SHP77 (cell line): ENCODE results near the gene CHIC2.
"Not testable (repeated sequence)": the region's sequence is repeated elsewhere in the genome, so short reads cannot be mapped to it uniquely, and the experiment has no call there.

Experiments used
- DNase-seq, 2 experiments: peaks; one replicate each; lab custom pipeline; 2025; lab: John Stamatoyannopoulos, UW

The CHIC2 gene

DNA sequence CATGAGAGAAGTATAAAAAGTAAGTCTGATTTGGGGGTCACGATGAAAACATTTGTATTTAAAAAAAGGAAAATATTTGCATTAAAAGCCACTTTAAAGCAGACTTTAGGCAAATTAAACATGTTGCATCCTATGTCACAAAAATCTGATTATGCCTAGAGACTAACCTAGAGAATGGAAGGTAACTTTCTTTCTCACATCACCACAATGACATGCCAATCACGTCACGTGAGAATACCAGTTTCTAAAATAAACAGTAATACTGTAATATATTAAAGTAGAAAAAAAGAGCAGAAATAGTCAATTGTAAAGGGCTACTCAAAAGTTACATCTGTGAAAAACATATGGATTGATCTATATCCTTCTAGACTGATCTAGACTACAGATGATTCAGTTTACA lies 3.3 kb downstream of the CHIC2 start:
- DNase-seq = no peak

GRCh38 chr4:54060116-54060515 lies 4.3 kb downstream of the CHIC2 start:
- DNase-seq = no peak

DNA sequence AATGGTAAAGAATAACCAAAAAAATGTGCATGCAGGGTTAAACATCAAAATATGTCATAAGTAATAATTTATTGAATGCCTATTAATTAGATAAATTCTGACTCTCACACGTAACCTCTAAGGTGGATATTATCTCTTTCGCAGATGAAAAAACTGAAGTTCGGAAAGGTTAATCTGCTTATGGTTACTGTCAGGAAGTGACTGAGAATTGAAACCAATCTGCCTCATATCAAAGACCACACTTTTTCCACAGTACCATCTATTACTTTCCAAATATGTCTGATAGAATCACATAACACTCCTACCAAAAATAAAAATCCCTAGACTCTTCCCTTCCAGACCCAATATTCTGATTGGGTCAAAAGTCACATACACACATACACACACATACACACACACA lies 6.2 kb downstream of the CHIC2 start:
- DNase-seq = no peak

- no peak for DNase-seq
Measured at GRCh38 chr4:54056360-54056759, 8.0 kb downstream of the CHIC2 start.

DNA sequence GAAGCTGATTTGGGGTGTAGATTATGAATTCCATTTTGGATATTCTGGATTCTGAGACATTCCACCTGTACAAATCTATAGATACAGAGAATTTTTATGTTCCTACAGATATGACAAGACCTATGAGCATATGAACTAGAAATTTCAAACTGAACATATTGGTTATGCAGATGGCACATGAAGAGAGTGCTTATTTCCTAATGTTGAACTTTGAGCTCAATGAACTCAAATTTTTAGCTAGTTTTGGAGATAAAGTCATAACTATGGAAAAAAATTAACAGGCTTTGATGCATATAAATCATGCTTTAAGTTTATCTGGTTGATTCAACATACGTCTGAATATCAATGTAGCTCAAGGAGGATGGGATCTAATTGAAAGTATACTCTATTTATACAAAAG lies 8.9 kb downstream of the CHIC2 start:
- DNase-seq = no peak

DNA sequence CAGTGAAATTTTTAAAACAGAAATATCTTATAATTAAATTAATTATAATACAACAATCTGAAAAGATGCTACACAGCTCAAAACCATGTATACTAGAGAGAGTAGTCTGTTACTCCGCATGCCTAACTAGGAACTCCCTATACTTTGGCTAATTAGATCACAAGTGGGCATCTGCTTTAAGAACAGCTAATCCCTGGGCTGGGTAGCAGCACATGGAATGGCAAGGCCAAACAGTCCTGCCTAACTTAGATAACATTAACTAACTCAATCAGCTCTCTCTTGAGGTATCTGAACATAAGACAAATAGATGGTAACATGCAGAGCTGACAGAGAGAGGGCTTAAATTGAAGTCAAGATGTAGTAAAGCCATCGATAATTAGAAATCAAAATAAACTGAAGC lies 9.9 kb downstream of the CHIC2 start:
- DNase-seq = no peak

GRCh38 chr4:54053322-54053721 lies 11.1 kb downstream of the CHIC2 start:
- not testable (repeated sequence) for DNase-seq

DNA sequence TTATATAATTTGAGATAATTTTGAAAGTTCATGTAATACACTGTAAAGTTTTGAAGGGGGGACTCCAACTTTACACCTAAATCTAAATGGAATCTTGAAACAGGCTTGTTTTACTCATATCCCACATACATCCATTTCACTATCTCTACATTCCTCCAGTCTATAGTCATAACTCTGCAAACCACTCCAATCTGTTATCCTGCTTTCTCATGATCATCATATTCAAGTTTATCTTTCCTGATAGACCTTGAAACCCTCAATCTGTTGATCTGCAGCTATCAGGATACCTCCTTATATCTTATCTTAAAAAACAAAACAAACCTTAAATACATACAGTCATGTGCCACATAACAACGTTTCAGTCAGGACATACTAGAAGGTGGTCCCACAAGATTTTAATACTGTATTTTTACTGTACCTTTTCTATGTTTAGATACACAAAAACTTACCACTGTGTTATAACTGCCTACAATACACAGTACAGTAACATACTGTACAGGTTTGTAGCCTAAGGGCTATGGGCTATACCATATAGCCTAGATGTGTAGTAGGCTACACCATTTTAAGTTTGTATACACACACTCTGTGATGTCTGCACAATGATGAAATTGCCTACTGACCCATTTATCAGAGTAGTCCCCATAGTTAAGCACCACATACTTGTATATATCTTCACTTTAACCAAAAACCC lies 14.0 kb downstream of the CHIC2 start:
- DNase-seq = no peak

DNA sequence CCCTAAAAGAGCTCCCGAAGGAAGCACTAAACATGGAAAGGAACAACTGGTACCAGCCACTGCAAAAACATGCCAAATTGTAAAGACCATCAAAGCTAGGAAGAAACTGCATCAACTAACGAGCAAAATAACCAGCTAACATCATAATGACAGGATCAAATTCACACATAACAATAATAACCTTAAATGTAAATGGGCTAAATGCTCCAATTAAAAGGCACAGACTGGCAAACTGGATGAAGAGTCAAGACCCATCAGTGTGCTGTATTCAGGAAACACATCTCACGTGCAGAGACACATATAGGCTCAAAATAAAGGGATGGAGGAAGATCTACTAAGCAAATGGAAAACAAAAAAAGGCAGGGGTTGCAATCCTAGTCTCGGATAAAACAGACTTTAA lies 20.8 kb downstream of the CHIC2 start:
- not testable (repeated sequence) for DNase-seq

GRCh38 chr4:54041933-54042332 lies 22.5 kb downstream of the CHIC2 start:
- DNase-seq = no peak

GRCh38 chr4:54041100-54041499 lies 23.3 kb downstream of the CHIC2 start:
- DNase-seq = no peak

DNA sequence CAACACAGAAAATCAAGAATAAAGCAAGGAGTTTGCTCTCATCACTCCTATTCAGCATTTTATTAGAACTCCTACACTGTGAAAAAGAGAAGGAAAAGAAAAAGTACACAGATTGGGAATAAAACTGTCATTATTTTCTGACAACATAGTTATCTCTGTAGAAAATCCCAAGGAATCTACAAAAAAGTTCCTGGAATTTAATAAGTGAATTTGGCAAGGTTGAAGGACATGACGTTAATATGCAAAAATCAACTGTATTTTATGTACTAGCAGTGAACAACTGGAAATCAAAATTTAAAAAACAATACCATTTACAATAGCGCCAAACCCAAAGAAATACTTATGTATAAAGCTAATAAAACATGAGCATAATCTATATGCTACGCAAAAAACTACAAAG lies 26.3 kb downstream of the CHIC2 start:
- no peak for DNase-seq

GRCh38 chr4:54036184-54036583 lies 28.2 kb downstream of the CHIC2 start:
- DNase-seq = no peak

DNA sequence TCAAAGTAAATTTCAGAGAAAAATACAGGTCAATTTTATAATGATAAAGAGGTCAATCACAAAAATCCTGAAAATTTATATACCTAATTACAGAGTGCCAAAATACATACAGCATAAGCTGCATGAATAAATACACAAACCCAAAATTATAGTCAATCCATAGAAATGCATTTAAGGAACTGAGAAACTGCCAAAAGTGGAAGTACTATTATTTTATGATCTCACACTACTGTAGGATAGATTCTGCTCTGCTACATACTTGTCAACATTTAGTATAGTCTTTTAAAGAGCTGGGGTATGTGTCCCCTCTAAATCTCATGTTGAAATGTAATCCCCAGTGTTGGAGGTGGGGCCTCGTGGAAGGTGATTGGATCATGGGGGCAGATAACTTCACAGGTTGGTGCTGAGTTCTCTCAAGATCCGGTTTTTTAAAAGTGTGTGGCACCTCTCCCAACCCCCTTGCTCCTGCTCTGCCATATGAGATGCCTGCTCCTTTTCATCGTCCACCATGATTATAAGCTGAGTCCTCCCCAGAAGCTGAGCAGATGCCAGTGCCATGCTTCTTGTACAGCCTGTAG lies 31.8 kb downstream of the CHIC2 start:
- peak; percentile 22 to 54 for DNase-seq

GRCh38 chr4:54027311-54027710 lies 37.1 kb downstream of the CHIC2 start:
- DNase-seq = no peak

GRCh38 chr4:54025582-54025981 lies 38.8 kb downstream of the CHIC2 start:
- DNase-seq = no peak

DNA sequence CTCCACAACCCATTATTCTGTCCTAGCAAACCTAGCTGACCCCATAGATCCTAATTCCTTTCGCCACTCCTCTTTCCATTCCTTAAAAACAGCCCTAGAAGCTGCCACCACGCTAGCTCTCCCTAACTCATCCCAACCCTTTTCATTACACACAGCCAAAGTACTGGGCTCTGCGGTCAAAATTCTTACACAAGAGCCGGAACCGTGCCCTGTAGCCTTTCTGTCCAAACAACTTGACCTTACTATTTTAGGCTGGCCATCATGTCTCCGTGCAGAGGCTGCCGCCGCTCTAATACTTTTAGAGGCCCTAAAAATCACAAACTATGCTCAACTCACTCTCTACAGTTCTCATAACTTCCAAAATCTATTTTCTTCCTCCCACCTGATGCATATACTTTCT lies 41.4 kb downstream of the CHIC2 start:
- not testable (repeated sequence) for DNase-seq

DNA sequence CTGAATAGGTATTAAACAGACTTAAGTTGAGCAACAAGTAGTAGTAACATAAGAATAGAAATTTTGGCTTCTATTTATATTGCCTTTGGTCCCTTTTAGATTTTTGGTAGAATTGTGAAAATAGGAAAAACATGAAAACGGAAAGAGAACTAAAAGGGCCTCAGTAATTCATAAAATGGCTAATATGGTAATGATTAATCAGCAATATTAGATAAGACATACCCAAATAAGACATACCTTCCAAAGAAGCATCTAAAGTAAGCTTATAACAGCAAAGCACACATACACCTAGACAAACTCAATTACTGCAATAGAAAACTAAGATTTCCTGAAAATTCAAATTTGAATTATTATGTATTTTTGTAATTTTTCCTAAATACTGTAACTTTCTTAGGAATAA lies 46.4 kb downstream of the CHIC2 start:
- no peak for DNase-seq

DNA sequence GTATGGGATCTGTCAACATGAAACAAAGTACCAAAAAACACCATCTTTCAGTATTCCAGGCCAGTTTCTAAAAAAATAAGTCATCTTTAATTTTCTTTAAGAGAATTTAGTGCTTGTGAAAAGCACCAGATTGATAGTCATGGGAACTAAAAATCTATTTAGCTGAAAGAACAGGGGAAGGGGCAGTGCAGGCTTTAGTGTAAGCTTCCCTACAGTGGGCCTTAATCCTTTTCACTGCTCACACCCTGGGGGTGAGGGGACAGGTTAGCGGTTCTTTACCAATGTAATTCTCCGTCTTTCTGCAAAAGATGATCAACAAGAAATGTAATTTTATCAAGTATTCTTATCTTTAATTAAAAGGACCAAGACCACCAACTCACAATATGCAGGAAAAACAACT lies 47.1 kb downstream of the CHIC2 start:
- DNase-seq = no peak

DNA sequence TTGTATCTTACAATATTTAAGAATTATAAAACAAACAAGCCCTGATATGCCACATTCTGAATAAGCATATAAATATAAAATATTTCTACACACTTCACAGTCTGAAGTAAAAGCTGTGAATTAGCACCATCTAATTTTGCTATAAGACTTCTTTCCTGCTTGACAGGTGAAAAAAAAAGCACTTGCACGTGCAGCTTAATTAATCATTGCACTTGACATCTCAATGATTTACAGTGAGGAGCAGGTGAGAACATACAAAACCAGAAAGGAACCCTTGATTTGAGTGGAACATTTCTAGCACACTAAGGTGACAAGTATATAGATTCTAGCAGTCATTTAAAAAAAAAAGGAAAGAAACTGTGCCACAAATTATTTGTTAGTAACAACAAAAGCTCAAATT lies 47.9 kb downstream of the CHIC2 start:
- DNase-seq = peak; percentile 78 to 89

DNA sequence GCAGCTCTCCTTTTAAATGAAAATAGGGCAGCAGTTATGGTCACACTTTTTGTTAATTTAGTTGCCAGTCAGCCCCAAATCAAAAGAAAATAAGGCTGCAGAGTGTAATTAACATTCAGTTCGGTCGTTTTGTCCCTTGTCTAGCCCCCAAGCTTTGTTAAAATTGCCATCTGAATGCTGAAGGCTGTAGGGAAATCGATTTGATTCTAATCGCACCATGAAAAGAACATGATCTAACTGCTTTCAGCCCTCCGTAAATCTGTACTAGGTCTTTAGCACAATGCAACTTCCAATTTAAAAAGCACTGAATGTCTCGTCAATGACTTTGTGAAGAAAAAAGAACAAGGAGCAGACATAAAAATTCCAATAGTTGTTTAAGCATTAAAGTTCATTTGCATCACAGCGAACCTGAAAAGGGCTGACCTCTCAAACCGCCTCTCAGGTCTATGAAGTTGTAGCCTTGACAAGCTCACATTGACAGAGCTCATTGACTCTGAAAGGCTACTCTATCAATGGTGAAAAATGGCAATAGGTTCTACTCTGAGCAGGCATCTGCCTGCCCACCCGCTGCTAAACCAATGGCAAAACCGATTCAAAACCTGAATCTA lies 48.9 kb downstream of the CHIC2 start:
- peak; percentile 22 to 42 for DNase-seq

DNA sequence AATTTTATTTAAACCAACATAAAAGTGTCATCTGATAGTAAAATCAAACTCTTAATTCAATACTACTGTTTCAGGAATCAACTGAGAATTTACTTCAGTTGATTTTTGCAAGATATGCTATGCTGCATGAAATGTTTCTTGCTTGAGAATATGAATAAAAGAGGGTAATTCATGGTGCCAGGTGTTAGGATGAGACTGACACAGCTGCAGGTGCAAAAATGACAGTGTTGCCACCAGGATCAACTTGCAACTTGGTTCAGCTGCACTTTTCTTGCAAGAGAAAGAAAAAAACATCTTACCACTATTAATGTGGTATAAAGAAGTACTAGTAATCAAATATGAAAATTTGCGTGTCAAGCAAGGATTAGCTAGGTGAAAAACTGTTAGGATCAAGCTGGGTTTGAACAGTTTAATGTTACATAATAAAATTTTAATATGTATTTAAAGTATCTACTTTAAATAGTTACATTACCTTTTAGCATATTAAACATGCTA lies 49.7 kb downstream of the CHIC2 start:
- peak in 1 of 2 experiments; percentile 43 for DNase-seq

DNA sequence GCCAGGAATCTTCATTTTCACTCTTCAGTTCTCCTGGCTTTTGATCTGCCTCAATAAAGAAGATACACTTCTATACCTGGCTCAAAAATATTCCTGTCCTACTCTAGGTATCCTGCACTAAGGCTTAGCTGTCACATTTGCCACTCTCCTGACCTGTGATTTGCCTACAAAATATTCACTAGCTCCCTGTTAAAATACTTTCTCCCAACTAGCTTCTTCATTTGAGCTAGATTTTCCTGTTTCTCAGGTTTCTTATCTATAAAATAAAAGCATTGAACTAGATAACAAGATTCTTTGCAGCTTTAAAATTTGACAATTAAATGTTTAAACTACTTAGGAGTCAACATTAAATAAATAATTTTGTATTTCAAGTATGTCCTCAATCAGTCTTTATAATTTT lies 53.2 kb downstream of the CHIC2 start:
- DNase-seq = no peak
